ENCODE results near the gene IL1RAP. TPM values are rescaled to one million over a fixed set of nuclear protein-coding genes. Genes with fewer than 3 reads are reported as not detected.

Gene IL1RAP
- total and polyA plus RNA-seq, 2 experiments from 2014 or later: 3.6 to 5.0 TPM

GRCh38 chr3:190522621-190523222 lies 8.8 kb downstream of the IL1RAP start:
- Histone ChIP-seq H3K4me1 (ENCODE audit: insufficient read depth) (peaks cover 12% of the 10 kb centered on the region; the same call in 1 of the 2 replicates), H3K4me3 (no peak overlapping the region), H3K36me3 (ENCODE audit: insufficient read depth) (no peaks in the 10 kb centered on the region), H3F3A (replicated peaks; ENCODE audit: low read depth) (no peaks in the 10 kb centered on the region), H2AFZ (no peak overlapping the region), H3K79me2 (replicated peaks; ENCODE audit: insufficient read depth) (no peaks in the 10 kb centered on the region), H3K9me2 (ENCODE audit: insufficient read depth) (no peaks in the 10 kb centered on the region), H3K27me3 (ENCODE audit: insufficient read depth) (no peaks in the 10 kb centered on the region), H3K4me2 (peak overlapping the region; percentile 40; the same call in 1 of the 2 replicates), H4K20me1 (replicated peaks; ENCODE audit: insufficient read depth) (no peaks in the 10 kb centered on the region), H3K27ac (ENCODE audit: low read depth) (no peak overlapping the region)
- Mint-ChIP-seq H3K4me1 (peaks cover 19% of the 10 kb centered on the region; the same call in 2 of the 3 replicates), H3K9me3 (no peaks in the 10 kb centered on the region), H3K27me3 (ENCODE audit: insufficient read depth, low read depth, poor library complexity) (no peaks in the 10 kb centered on the region), H3K27ac (no peak overlapping the region), H3K36me3 (ENCODE audit: low read depth) (no peaks in the 10 kb centered on the region), H3K4me3 (no peak overlapping the region)
- ATAC-seq: no peak
- DNase-seq (ENCODE audit: low spot score): no peak
- TF ChIP-seq POLR2AphosphoS5 (IDR thresholded peaks at IDR 0.05; ENCODE audit: low read depth) (no peak), CTCF (conservative IDR thresholded peaks at IDR 0.05; ENCODE audit: low read depth in 2 of 2) (no peak), REST (IDR thresholded peaks at IDR 0.05; ENCODE audit: unreplicated experiment) (no peak)

DNA sequence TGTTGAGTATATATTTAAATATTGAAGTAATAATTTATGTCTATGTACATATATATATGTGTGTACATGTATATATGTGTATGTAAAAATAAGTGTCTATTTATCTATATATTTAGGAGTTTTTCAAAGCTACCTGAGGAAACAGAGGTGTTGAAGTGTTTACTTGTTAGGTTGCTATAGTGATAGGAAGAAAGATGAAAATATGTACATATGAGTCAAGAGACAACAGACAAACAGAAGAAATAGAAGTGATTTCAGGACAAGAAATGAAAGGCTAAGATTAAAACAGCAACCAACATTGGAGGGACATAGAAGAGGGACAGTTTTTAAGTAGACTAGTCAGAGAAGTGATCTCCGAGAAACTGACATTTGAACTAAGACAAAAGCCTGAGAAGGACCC lies 11.1 kb downstream of the IL1RAP start:
- Mint-ChIP-seq H3K36me3 (ENCODE audit: low read depth) (no peaks in the 10 kb centered on the region), H3K4me3 (no peak overlapping the region), H3K27ac (no peak overlapping the region), H3K27me3 (ENCODE audit: insufficient read depth, low read depth, poor library complexity) (no peaks in the 10 kb centered on the region), H3K4me1 (peaks cover 14% of the 10 kb centered on the region; the same call in 2 of the 3 replicates), H3K9me3 (no peaks in the 10 kb centered on the region)
- TF ChIP-seq EZH2 (IDR thresholded peaks at IDR 0.05; ENCODE audit: low read depth, unreplicated experiment): no peak
- TF ChIP-seq ZNF331 (CRISPR knock-in tag; IDR thresholded peaks at IDR 0.05; ENCODE audit: low read depth): no peak
- TF ChIP-seq POLR2AphosphoS5 (IDR thresholded peaks at IDR 0.05; ENCODE audit: low read depth): no peak
- TF ChIP-seq, protein P1, sequence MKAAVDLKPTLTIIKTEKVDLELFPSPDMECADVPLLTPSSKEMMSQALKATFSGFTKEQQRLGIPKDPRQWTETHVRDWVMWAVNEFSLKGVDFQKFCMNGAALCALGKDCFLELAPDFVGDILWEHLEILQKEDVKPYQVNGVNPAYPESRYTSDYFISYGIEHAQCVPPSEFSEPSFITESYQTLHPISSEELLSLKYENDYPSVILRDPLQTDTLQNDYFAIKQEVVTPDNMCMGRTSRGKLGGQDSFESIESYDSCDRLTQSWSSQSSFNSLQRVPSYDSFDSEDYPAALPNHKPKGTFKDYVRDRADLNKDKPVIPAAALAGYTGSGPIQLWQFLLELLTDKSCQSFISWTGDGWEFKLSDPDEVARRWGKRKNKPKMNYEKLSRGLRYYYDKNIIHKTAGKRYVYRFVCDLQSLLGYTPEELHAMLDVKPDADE (IDR thresholded peaks at IDR 0.05): no peak
- TF ChIP-seq, protein P2, sequence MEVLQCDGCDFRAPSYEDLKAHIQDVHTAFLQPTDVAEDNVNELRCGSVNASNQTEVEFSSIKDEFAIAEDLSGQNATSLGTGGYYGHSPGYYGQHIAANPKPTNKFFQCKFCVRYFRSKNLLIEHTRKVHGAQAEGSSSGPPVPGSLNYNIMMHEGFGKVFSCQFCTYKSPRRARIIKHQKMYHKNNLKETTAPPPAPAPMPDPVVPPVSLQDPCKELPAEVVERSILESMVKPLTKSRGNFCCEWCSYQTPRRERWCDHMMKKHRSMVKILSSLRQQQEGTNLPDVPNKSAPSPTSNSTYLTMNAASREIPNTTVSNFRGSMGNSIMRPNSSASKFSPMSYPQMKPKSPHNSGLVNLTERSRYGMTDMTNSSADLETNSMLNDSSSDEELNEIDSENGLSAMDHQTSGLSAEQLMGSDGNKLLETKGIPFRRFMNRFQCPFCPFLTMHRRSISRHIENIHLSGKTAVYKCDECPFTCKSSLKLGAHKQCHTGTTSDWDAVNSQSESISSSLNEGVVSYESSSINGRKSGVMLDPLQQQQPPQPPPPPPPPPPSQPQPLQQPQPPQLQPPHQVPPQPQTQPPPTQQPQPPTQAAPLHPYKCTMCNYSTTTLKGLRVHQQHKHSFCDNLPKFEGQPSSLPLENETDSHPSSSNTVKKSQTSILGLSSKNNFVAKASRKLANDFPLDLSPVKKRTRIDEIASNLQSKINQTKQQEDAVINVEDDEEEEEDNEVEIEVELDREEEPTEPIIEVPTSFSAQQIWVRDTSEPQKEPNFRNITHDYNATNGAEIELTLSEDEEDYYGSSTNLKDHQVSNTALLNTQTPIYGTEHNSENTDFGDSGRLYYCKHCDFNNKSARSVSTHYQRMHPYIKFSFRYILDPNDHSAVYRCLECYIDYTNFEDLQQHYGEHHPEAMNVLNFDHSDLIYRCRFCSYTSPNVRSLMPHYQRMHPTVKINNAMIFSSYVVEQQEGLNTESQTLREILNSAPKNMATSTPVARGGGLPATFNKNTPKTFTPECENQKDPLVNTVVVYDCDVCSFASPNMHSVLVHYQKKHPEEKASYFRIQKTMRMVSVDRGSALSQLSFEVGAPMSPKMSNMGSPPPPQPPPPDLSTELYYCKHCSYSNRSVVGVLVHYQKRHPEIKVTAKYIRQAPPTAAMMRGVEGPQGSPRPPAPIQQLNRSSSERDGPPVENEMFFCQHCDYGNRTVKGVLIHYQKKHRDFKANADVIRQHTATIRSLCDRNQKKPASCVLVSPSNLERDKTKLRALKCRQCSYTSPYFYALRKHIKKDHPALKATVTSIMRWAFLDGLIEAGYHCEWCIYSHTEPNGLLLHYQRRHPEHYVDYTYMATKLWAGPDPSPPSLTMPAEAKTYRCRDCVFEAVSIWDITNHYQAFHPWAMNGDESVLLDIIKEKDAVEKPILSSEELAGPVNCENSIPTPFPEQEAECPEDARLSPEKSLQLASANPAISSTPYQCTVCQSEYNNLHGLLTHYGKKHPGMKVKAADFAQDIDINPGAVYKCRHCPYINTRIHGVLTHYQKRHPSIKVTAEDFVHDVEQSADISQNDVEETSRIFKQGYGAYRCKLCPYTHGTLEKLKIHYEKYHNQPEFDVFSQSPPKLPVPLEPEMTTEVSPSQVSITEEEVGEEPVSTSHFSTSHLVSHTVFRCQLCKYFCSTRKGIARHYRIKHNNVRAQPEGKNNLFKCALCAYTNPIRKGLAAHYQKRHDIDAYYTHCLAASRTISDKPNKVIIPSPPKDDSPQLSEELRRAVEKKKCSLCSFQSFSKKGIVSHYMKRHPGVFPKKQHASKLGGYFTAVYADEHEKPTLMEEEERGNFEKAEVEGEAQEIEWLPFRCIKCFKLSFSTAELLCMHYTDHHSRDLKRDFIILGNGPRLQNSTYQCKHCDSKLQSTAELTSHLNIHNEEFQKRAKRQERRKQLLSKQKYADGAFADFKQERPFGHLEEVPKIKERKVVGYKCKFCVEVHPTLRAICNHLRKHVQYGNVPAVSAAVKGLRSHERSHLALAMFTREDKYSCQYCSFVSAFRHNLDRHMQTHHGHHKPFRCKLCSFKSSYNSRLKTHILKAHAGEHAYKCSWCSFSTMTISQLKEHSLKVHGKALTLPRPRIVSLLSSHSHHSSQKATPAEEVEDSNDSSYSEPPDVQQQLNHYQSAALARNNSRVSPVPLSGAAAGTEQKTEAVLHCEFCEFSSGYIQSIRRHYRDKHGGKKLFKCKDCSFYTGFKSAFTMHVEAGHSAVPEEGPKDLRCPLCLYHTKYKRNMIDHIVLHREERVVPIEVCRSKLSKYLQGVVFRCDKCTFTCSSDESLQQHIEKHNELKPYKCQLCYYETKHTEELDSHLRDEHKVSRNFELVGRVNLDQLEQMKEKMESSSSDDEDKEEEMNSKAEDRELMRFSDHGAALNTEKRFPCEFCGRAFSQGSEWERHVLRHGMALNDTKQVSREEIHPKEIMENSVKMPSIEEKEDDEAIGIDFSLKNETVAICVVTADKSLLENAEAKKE (CRISPR knock-in tag; IDR thresholded peaks at IDR 0.05): no peak
- Histone ChIP-seq H3K9me2 (ENCODE audit: insufficient read depth) (no peaks in the 10 kb centered on the region), H2AFZ (no peak overlapping the region), H3K36me3 (ENCODE audit: insufficient read depth) (no peaks in the 10 kb centered on the region), H3K4me1 (ENCODE audit: insufficient read depth) (peaks cover 6% of the 10 kb centered on the region; the same call in 1 of the 2 replicates), H3K27me3 (ENCODE audit: insufficient read depth) (no peaks in the 10 kb centered on the region), H3K27ac (ENCODE audit: low read depth) (no peak overlapping the region), H3K4me2 (no peak overlapping the region), H3F3A (replicated peaks; ENCODE audit: low read depth) (no peaks in the 10 kb centered on the region), H4K20me1 (replicated peaks; ENCODE audit: insufficient read depth) (no peaks in the 10 kb centered on the region), H3K79me2 (replicated peaks; ENCODE audit: insufficient read depth) (no peaks in the 10 kb centered on the region), H3K4me3 (no peak overlapping the region)
- ATAC-seq (no peak), DNase-seq (ENCODE audit: low spot score) (no peak)
